Endothelial cell of umbilical vein (primary cell): Measurements from ENCODE around the gene ETNK1. TPM values are rescaled to one million over a fixed set of nuclear protein-coding genes. Genes with fewer than 3 reads are reported as not detected.
A peak's percentile ranks its signal among the peaks of the same experiment; 100 is the strongest.

Experiments used
- BruUV-seq: library from RNA; stranded (reverse); fragments of 400-500 nt; replicated peaks from 2 replicates; lab custom pipeline; 2021; lab: Mats Ljungman, UMichigan
- CTCF ChIA-PET: fragments of 300-600, 350-600 bp; sonication (Branson Sonifier 250); formaldehyde crosslinking; loops from one replicate; lab custom pipeline; 2021; ENCODE audit warnings: antibody characterized with exemption, inconsistent platforms; lab: Charles Lee
- POLR2A ChIA-PET: fragments of 300-600, 350-600 bp; sonication (Branson Sonifier 250); formaldehyde crosslinking; loops from one replicate; lab custom pipeline; 2021; ENCODE audit warnings: antibody characterized with exemption, inconsistent platforms; lab: Charles Lee
- DNase-seq: peaks from one replicate; pipeline ENCODE4 v3.0.0-alpha.2; 2011; ENCODE audit warnings: low read depth, low spot score
- FAIRE-seq: peaks from 2 replicates; lab custom pipeline; 2011; peaks lifted over from hg19 to GRCh38; lab: Jason Lieb, UNC
- H2AFZ ChIP-seq: 2 replicates; pipeline ENCODE4 v1.6.0; 2012; ENCODE audit warnings: low read depth, low read length, control low read depth, inconsistent platforms
- H3K27ac ChIP-seq: 2 replicates; pipeline ENCODE4 v1.5.1; 2011; ENCODE audit warnings: low read depth, mild to moderate bottlenecking, control low read depth, low read length, moderate library complexity; ENCODE audit not compliant: insufficient read depth
- H3K27me3 ChIP-seq, 2 experiments: 2 replicates each; pipeline versions ENCODE4 v1.6.0 to v1.6.1; 2011; ENCODE audit warnings: low read length in 2 of 2, mixed read lengths in 1 of 2; ENCODE audit not compliant: control insufficient read depth in 2 of 2, insufficient read depth in 2 of 2
- H3K36me3 ChIP-seq, 2 experiments: 2 replicates in 1 of 2; 3 replicates in 1 of 2; pipeline ENCODE4 v1.5.1; 2011; ENCODE audit warnings: low read length in 2 of 2, mild to moderate bottlenecking in 1 of 2, moderate library complexity in 1 of 2; ENCODE audit not compliant: control insufficient read depth in 2 of 2, insufficient read depth in 2 of 2; ENCODE audit errors: extremely low read depth in 1 of 2
- H3K4me1 ChIP-seq: 3 replicates; pipeline ENCODE4 v1.5.1; 2011; ENCODE audit warnings: mild to moderate bottlenecking, low read length; ENCODE audit not compliant: control insufficient read depth, insufficient read depth; ENCODE audit errors: extremely low read depth
- H3K4me2 ChIP-seq: 2 replicates; pipeline ENCODE4 v1.6.1; 2011; ENCODE audit warnings: low read length, control low read depth, mixed read lengths; ENCODE audit not compliant: insufficient read depth
- H3K4me3 ChIP-seq, 3 experiments: fragments of 200-600 bp in 1 of 3; sonication (generic), shearing (Covaris generic) in 1 of 3; replicated peaks in 1 of 3; 2 replicates each; pipeline ENCODE4 v1.5.1; 2011 to 2016; ENCODE audit warnings: control low read depth in 3 of 3, low read length in 3 of 3, mild to moderate bottlenecking in 2 of 3, inconsistent platforms in 1 of 3, low read depth in 1 of 3, moderate library complexity in 1 of 3; ENCODE audit not compliant: insufficient read depth in 1 of 3
- H3K79me2 ChIP-seq: 2 replicates; pipeline ENCODE4 v1.6.0; 2012; ENCODE audit warnings: low read length, inconsistent platforms; ENCODE audit not compliant: control insufficient read depth, insufficient read depth
- H3K9ac ChIP-seq: replicated peaks from 2 replicates; pipeline ENCODE3; 2011; ENCODE audit warnings: low read length, control low read depth; ENCODE audit not compliant: insufficient read depth; ENCODE audit errors: extremely low read depth
- H3K9me1 ChIP-seq: replicated peaks from 3 replicates; pipeline ENCODE4 v1.6.0; 2011; ENCODE audit warnings: mild to moderate bottlenecking, low read length; ENCODE audit not compliant: control insufficient read depth, insufficient read depth; ENCODE audit errors: extremely low read depth
- H3K9me3 ChIP-seq: replicated peaks from 2 replicates; pipeline ENCODE4 v1.5.1; 2012; ENCODE audit warnings: low read length, inconsistent platforms; ENCODE audit not compliant: control insufficient read depth, insufficient read depth
- H4K20me1 ChIP-seq: replicated peaks from 2 replicates; pipeline ENCODE3; 2011; ENCODE audit warnings: mild to moderate bottlenecking, low read length; ENCODE audit not compliant: control insufficient read depth, insufficient read depth; ENCODE audit errors: extremely low read depth
- CTCF ChIP-seq, 2 donors: IDR thresholded peaks; 1 replicate in 1 of 2; 2 replicates in 1 of 2; pipeline ENCODE4 v1.5.1; 2011; ENCODE audit warnings: low read length in 2 of 2, mild to moderate bottlenecking in 2 of 2, moderate library complexity in 2 of 2, control low read depth in 1 of 2, inconsistent platforms in 1 of 2, low read depth in 1 of 2; ENCODE audit not compliant: insufficient read depth in 1 of 2; ENCODE audit errors: extremely low read depth in 1 of 2
- EZH2 ChIP-seq: IDR thresholded peaks from 2 replicates; pipeline ENCODE4 v1.6.1; 2012; ENCODE audit warnings: borderline replicate concordance, low read depth, mild to moderate bottlenecking, moderate library complexity, low read length, inconsistent platforms; ENCODE audit not compliant: severe bottlenecking
- FOS ChIP-seq: IDR thresholded peaks from 2 replicates; pipeline ENCODE4 v1.6.1; 2011; ENCODE audit warnings: mild to moderate bottlenecking, low read length, moderate library complexity, borderline replicate concordance; ENCODE audit not compliant: insufficient read depth
- GATA2 ChIP-seq: IDR thresholded peaks from 2 replicates; pipeline ENCODE4 v1.7.0; 2011; ENCODE audit warnings: low read depth, mild to moderate bottlenecking, moderate library complexity, mixed read lengths, low read length; ENCODE audit not compliant: insufficient read length, insufficient read depth
- POLR2A ChIP-seq: IDR thresholded peaks from 2 replicates; pipeline ENCODE4 v1.6.1; 2012; ENCODE audit warnings: low read depth, mild to moderate bottlenecking, control low read depth, low read length
- POLR2AphosphoS5 ChIP-seq: IDR thresholded peaks from 2 replicates; pipeline ENCODE4 v1.6.1; 2012; ENCODE audit warnings: low read depth, mild to moderate bottlenecking, control low read depth, low read length, moderate library complexity; ENCODE audit not compliant: insufficient read depth
- dilution Hi-C: fragments of 300-500 bp; cut with MboI; formaldehyde crosslinking; loops from one replicate; pipeline ENCODE4 v1.15.0; 2019; ENCODE audit warnings: low sequenced_read_pairs; ENCODE audit not compliant: extremely low pct_ligation_motif_present
- intact Hi-C: fragments of 100-400 bp; cut with micrococcal nuclease; formaldehyde crosslinking; loops from one replicate; pipeline ENCODE4 v1.10.0; 2022
- polyA plus RNA-seq, 4 experiments: library from polyadenylated mRNA; depleted of rRNA in 3 of 4; stranded (reverse) in 3 of 4; unstranded in 1 of 4; fragments of >200 nt; gene quantifications; 2 replicates each; pipeline versions ENCODE4 v1.2.1 to v1.2.3, GENCODE V29; 2011 to 2012; ENCODE audit warnings: missing spikeins in 1 of 4
- total RNA-seq: library from RNA; stranded (reverse); gene quantifications from 2 replicates; pipeline ENCODE4 v1.2.3, GENCODE V29; 2021

The ETNK1 gene
- total and polyA plus RNA-seq, 2 donors (not counting 3 experiments of a cell fraction or from before 2014, with no cell fraction given), result 11.4 to 68.4 TPM

GRCh38 chr12:22658214-22658613 lies 33.2 kb downstream of the ETNK1 start:
- no peak overlapping the region for H3K27ac ChIP-seq
- H3K9me1 ChIP-seq, result peaks cover 3% of the 10 kb centered on the region
- no peaks in the 10 kb centered on the region for H3K27me3 ChIP-seq
- DNase-seq (peak; percentile 64), FAIRE-seq (peak; percentile 55)
- no peaks in the 10 kb centered on the region for H4K20me1 ChIP-seq
- intact Hi-C loops (no loop called here), dilution Hi-C loops (no loop called here)
- peaks cover 13% of the 10 kb centered on the region for H3K4me1 ChIP-seq
- no peak overlapping the region for H2AFZ ChIP-seq
- no peak overlapping the region for H3K9ac ChIP-seq
- TF ChIP-seq CTCF (IDR thresholded peaks at IDR 0.05; ENCODE audit: extremely low read depth in 1 of 2, insufficient read depth in 1 of 2, low read depth in 1 of 2, low read length in 2 of 2), result no peak
- no peak for TF ChIP-seq POLR2AphosphoS5
- no peak for TF ChIP-seq EZH2
- TF ChIP-seq GATA2, result no peak
- no peak for TF ChIP-seq POLR2A
- TF ChIP-seq FOS, result peak; percentile 79
- no peak overlapping the region for H3K4me2 ChIP-seq
- peaks cover 14% of the 10 kb centered on the region for H3K79me2 ChIP-seq
- ChIA-PET POLR2A (no interaction called here), CTCF (interaction anchor here (1.1 kb wide), 1 partner anchor 13 kb away, joined by 3 read pairs; no protein-coding TSS in a partner anchor)
- BruUV-seq, result no TSS peak
- peaks cover 0 to 2% of the 10 kb centered on the region in 2 experiments for H3K36me3 ChIP-seq
- no peak overlapping the region for H3K4me3 ChIP-seq
- H3K9me3 ChIP-seq, result no peaks in the 10 kb centered on the region
